PC-9 (cell line): Measurements from ENCODE around the gene DOK5. TPM values are rescaled to one million over a fixed set of nuclear protein-coding genes. Genes with fewer than 3 reads are reported as not detected.

ENCODE experiments used
- BruUV-seq: library from RNA; stranded (reverse); fragments of 400-500 nt; replicated peaks from 2 replicates; lab custom pipeline; 2021; lab: Mats Ljungman, UMichigan
- CTCF ChIA-PET: fragments of 300-600 bp; sonication (Branson Sonifier 250); formaldehyde crosslinking; loops from one replicate; lab custom pipeline; 2022; ENCODE audit warnings: antibody characterized with exemption; lab: Charles Lee
- POLR2A ChIA-PET: fragments of 300-600 bp; sonication (Branson Sonifier 250); formaldehyde crosslinking; loops from one replicate; lab custom pipeline; 2022; ENCODE audit warnings: antibody characterized with exemption; ENCODE audit not compliant: unreplicated experiment; lab: Charles Lee
- DNase-seq, 2 experiments: peaks; one replicate each; pipeline versions ENCODE4 v3.0.0 to v3.0.0-alpha.2; 2015 to 2022; ENCODE audit warnings: mixed read lengths in 1 of 2
- H2AFZ ChIP-seq: fragments of 200-600 bp; sonication (generic); 2 replicates; pipeline ENCODE4 v1.8.1; 2017; ENCODE audit warnings: antibody characterized with exemption
- H3F3A ChIP-seq: fragments of 200-600 bp; sonication (generic); 2 replicates; pipeline ENCODE4 v1.8.1; 2017; ENCODE audit warnings: antibody characterized with exemption, mild to moderate bottlenecking, low read depth; ENCODE audit not compliant: insufficient read depth
- H3K27ac ChIP-seq: fragments of 200-600 bp; sonication (generic); 2 replicates; pipeline ENCODE4 v1.6.1; 2016; ENCODE audit warnings: mixed run types
- H3K27me3 ChIP-seq: fragments of 200-600 bp; sonication (generic); 2 replicates; pipeline ENCODE4 v1.6.1; 2016; ENCODE audit warnings: low read depth, mixed run types; ENCODE audit not compliant: insufficient read depth
- H3K36me3 ChIP-seq: fragments of 200-600 bp; sonication (generic); 2 replicates; pipeline ENCODE4 v1.6.1; 2016; ENCODE audit warnings: low read depth, mixed run types
- H3K4me1 ChIP-seq: fragments of 200-600 bp; sonication (generic); replicated peaks from 2 replicates; pipeline ENCODE4 v1.6.1; 2016; ENCODE audit warnings: mixed run types; ENCODE audit not compliant: insufficient read depth
- H3K4me2 ChIP-seq: fragments of 200-600 bp; sonication (generic); 2 replicates; pipeline ENCODE4 v1.6.1; 2017; ENCODE audit warnings: mixed run types
- H3K4me3 ChIP-seq: fragments of 200-600 bp; sonication (generic); 2 replicates; pipeline ENCODE4 v1.6.1; 2016; ENCODE audit warnings: mixed run types
- H3K79me2 ChIP-seq: fragments of 200-600 bp; sonication (generic); 2 replicates; pipeline ENCODE4 v1.6.1; 2017; ENCODE audit warnings: low read depth, mixed run types
- H3K9me2 ChIP-seq: fragments of 200-600 bp; sonication (generic); 2 replicates; pipeline ENCODE4 v1.8.1; 2017; ENCODE audit warnings: mild to moderate bottlenecking; ENCODE audit not compliant: insufficient read depth
- H3K9me3 ChIP-seq: fragments of 200-600 bp; sonication (generic); 2 replicates; pipeline ENCODE4 v1.8.1; 2016; ENCODE audit warnings: low read depth; ENCODE audit not compliant: insufficient read depth
- H4K20me1 ChIP-seq: fragments of 200-600 bp; sonication (generic); 2 replicates; pipeline ENCODE4 v1.8.1; 2017; ENCODE audit not compliant: insufficient read depth
- EZH2 ChIP-seq: fragments of 200-600 bp; sonication (generic); IDR thresholded peaks from 2 replicates; pipeline ENCODE4 v1.8.0; 2017; ENCODE audit warnings: antibody characterized with exemption, low read depth
- intact Hi-C: fragments of 100-400 bp; cut with micrococcal nuclease; formaldehyde crosslinking; loops from one replicate; pipeline ENCODE4 v1.10.0; 2022; ENCODE audit not compliant: unreplicated experiment
- total RNA-seq: library from RNA; stranded (reverse); gene quantifications from 2 replicates; pipeline ENCODE4 v1.2.3, GENCODE V29; 2021
- TF ChIP-seq, protein P1 (sequence below): fragments of 200-600 bp; sonication (generic); conservative IDR thresholded peaks from 2 replicates; pipeline ENCODE4 v1.6.1; 2017; ENCODE audit warnings: mixed run types, antibody characterized with exemption, mild to moderate bottlenecking, moderate library complexity

Gene DOK5
- total RNA-seq, 1 experiment from 2014 or later: not detected

DNA sequence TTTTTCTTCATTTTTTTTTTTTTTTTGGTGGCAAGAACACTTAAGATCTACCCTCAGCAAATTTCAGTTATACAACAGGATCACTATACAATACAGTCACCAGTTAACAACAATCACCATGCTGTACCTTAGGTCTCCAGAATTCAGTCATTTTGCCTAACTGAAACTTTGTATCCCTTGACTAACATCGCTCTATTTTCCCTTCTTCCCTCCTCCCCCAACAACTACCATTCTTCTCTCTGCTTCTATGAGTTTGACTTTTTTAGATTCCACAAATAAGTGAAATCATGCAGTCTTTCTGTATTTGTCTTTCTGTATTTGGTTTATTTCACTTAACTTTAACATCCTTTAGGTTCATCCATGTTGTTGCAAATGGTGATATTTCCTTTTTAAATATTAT is 42.4 kb upstream of the DOK5 start:
- no peak overlapping the region for H2AFZ ChIP-seq
- intact Hi-C loops: no loop called here
- CTCF ChIA-PET: no interaction called here

DNA sequence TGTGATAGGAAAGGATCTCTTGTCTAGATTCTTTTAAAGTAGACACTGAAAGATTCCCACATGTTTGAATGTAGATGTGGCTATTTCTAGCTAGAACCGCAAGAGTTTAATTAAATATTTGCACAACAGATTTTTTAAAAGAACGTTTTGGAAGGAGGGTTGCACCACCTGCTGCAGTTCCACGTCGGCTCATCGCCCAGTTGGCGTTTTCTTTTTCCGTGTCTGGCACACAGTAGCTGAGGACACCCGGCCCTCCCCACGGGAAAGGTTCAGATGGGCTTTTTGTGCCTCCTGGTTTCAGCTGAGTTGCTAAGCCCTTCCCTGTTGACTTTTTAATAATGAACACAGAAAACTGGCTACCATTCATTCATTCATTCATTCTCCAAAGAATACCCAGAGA is 41.8 kb upstream of the DOK5 start:
- Histone ChIP-seq H3K4me2 (no peak overlapping the region), H3K36me3 (no peaks in the 10 kb centered on the region), H3K9me3 (no peaks in the 10 kb centered on the region), H2AFZ (no peak overlapping the region), H3K79me2 (no peaks in the 10 kb centered on the region), H3F3A (no peaks in the 10 kb centered on the region), H3K27me3 (no peaks in the 10 kb centered on the region), H3K4me3 (no peak overlapping the region), H3K27ac (no peak overlapping the region), H3K9me2 (no peaks in the 10 kb centered on the region), H4K20me1 (no peaks in the 10 kb centered on the region), H3K4me1 (no peaks in the 10 kb centered on the region)
- CTCF ChIA-PET: no interaction called here
- no peak for TF ChIP-seq EZH2
- TF ChIP-seq, protein P1, sequence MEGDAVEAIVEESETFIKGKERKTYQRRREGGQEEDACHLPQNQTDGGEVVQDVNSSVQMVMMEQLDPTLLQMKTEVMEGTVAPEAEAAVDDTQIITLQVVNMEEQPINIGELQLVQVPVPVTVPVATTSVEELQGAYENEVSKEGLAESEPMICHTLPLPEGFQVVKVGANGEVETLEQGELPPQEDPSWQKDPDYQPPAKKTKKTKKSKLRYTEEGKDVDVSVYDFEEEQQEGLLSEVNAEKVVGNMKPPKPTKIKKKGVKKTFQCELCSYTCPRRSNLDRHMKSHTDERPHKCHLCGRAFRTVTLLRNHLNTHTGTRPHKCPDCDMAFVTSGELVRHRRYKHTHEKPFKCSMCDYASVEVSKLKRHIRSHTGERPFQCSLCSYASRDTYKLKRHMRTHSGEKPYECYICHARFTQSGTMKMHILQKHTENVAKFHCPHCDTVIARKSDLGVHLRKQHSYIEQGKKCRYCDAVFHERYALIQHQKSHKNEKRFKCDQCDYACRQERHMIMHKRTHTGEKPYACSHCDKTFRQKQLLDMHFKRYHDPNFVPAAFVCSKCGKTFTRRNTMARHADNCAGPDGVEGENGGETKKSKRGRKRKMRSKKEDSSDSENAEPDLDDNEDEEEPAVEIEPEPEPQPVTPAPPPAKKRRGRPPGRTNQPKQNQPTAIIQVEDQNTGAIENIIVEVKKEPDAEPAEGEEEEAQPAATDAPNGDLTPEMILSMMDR: no peak
- no TSS peak for BruUV-seq
- no peak for DNase-seq
- POLR2A ChIA-PET: no interaction called here
- intact Hi-C loops: no loop called here

More for the DNA sequence above, 42.4 kb upstream of the DOK5 start:
- TF ChIP-seq, protein P1: no peak
- Histone ChIP-seq H3K4me3 (no peak overlapping the region), H3K79me2 (no peaks in the 10 kb centered on the region), H3K4me1 (no peaks in the 10 kb centered on the region), H4K20me1 (no peaks in the 10 kb centered on the region), H3K27me3 (no peaks in the 10 kb centered on the region), H3K4me2 (no peak overlapping the region), H3F3A (no peaks in the 10 kb centered on the region), H3K9me3 (no peaks in the 10 kb centered on the region), H3K9me2 (no peaks in the 10 kb centered on the region), H3K36me3 (no peaks in the 10 kb centered on the region), H3K27ac (no peak overlapping the region)
- no TSS peak for BruUV-seq
- no peak for DNase-seq
- POLR2A ChIA-PET: no interaction called here

DNA sequence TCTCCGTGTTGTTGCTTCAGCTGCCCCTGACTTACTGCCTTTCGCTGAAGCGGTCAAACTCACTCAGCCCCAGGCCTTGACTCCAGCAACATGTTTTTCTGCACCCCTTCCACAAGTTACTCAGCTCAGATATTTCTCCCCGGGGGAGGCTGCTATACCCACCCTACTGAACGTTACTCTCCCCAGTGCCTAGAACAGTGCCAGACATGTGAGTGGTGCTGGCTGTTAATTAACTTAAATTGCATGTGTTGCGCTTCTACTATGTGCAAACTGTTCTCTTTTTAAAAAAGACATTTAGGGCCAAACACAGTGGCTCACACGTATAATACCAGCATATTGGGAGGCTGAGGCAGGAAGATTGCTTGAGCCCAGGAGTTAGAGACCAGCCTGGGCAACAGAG is 41.2 kb upstream of the DOK5 start:
- POLR2A ChIA-PET: no interaction called here
- Histone ChIP-seq H3K4me2 (no peak overlapping the region), H3K36me3 (no peaks in the 10 kb centered on the region), H2AFZ (no peak overlapping the region), H3K79me2 (no peaks in the 10 kb centered on the region), H3K9me3 (no peaks in the 10 kb centered on the region), H4K20me1 (no peaks in the 10 kb centered on the region), H3K9me2 (no peaks in the 10 kb centered on the region), H3K4me3 (no peak overlapping the region), H3K27me3 (no peaks in the 10 kb centered on the region), H3K4me1 (no peaks in the 10 kb centered on the region), H3F3A (no peaks in the 10 kb centered on the region), H3K27ac (no peak overlapping the region)
- CTCF ChIA-PET: no interaction called here
- TF ChIP-seq, protein P1: no peak
- no peak for TF ChIP-seq EZH2
- no peak for DNase-seq
- no TSS peak for BruUV-seq
- intact Hi-C loops: no loop called here
